Posterior cingulate gyrus (tissue), 11 donors: ENCODE measurements around the gene MAB21L3.

Experiments used
- DNase-seq, 10 donors: peaks; one replicate each; pipeline versions ENCODE4 v3.0.0 to v3.0.0-alpha.2; 2020 to 2021; ENCODE audit warnings: mixed read lengths in 3 of 10
- intact Hi-C: fragments of 100-400 bp; cut with DNase I; formaldehyde crosslinking; loops from one replicate; pipeline ENCODE4 v1.15.1; 2023

MAB21L3 gene

GRCh38 chr1:116161877-116162390 is 50.7 kb downstream of the MAB21L3 start:
- intact Hi-C loops, result no loop called here
- DNase-seq, result no peak

GRCh38 chr1:116163533-116163932 is 52.3 kb downstream of the MAB21L3 start:
- intact Hi-C loops, result no loop called here
- no peak for DNase-seq

GRCh38 chr1:116164150-116164549 is 53.0 kb downstream of the MAB21L3 start:
- DNase-seq, result peak in 1 of 10 donors; percentile 75
- intact Hi-C loops, result no loop called here

GRCh38 chr1:116164604-116165368 is 53.6 kb downstream of the MAB21L3 start:
- intact Hi-C loops, result no loop called here
- DNase-seq, result peak in 9 of 10 donors; percentile 33 to 96 (median 69)

- intact Hi-C loops, result no loop called here
- peak in 2 of 10 donors; percentile 72 to 87 for DNase-seq
Observed at GRCh38 chr1:116165572-116165971, 54.4 kb downstream of the MAB21L3 start.

GRCh38 chr1:116166011-116166571 is 54.9 kb downstream of the MAB21L3 start:
- DNase-seq, result peak in 1 of 10 donors; percentile 49
- intact Hi-C loops, result no loop called here

- intact Hi-C loops, result no loop called here
- peak in 1 of 10 donors; percentile 73 for DNase-seq
Observed at GRCh38 chr1:116166655-116167054, 55.5 kb downstream of the MAB21L3 start.

- peak in 2 of 10 donors; percentile 66 to 78 for DNase-seq
Observed at GRCh38 chr1:116167625-116168276, 56.6 kb downstream of the MAB21L3 start.

GRCh38 chr1:116168277-116169032 is 57.3 kb downstream of the MAB21L3 start:
- peak; percentile 40 to 96 (median 79) for DNase-seq
- intact Hi-C loops, result loop anchor here (1.0 kb wide), 1 partner anchor 205 kb away; the partner anchor contains the start of gene ATP1A1

More at GRCh38 chr1:116167625-116168276, 56.6 kb downstream of the MAB21L3 start:
- intact Hi-C loops, result loop anchor here (1.0 kb wide), 1 partner anchor 206 kb away; the partner anchor contains the start of gene ATP1A1

GRCh38 chr1:116169898-116170297 is 58.7 kb downstream of the MAB21L3 start:
- intact Hi-C loops, result no loop called here
- DNase-seq, result no peak

GRCh38 chr1:116170721-116171589 is 59.8 kb downstream of the MAB21L3 start:
- no peak for DNase-seq

GRCh38 chr1:116172666-116173065 is 61.5 kb downstream of the MAB21L3 start:
- intact Hi-C loops, result no loop called here
- DNase-seq, result no peak

More at GRCh38 chr1:116170721-116171589, 59.8 kb downstream of the MAB21L3 start:
- intact Hi-C loops, result no loop called here

- DNase-seq, result no peak
- intact Hi-C loops, result no loop called here
Observed at GRCh38 chr1:116175611-116176010, 64.4 kb downstream of the MAB21L3 start.

- DNase-seq, result no peak
Observed at GRCh38 chr1:116176306-116176789, 65.1 kb downstream of the MAB21L3 start.

GRCh38 chr1:116177861-116178260 is 66.7 kb downstream of the MAB21L3 start:
- intact Hi-C loops, result no loop called here
- DNase-seq, result no peak

More at GRCh38 chr1:116176306-116176789, 65.1 kb downstream of the MAB21L3 start:
- intact Hi-C loops, result no loop called here

GRCh38 chr1:116178837-116179236 is 67.6 kb downstream of the MAB21L3 start:
- DNase-seq, result no peak
- intact Hi-C loops, result no loop called here

GRCh38 chr1:116179419-116179818 is 68.2 kb downstream of the MAB21L3 start:
- DNase-seq, result no peak
- intact Hi-C loops, result no loop called here

GRCh38 chr1:116179964-116180363 is 68.8 kb downstream of the MAB21L3 start:
- intact Hi-C loops, result no loop called here
- DNase-seq, result no peak
